ENCODE results near the gene RNF208. TPM values are rescaled to one million over a fixed set of nuclear protein-coding genes. Genes with fewer than 3 reads are reported as not detected.
A peak's percentile ranks its signal among the peaks of the same experiment; 100 is the strongest.
"Not testable (repeated sequence)": the region's sequence is repeated elsewhere in the genome, so short reads cannot be mapped to it uniquely, and the experiment has no call there.

Gene RNF208
- total RNA-seq, 1 donor from 2014 or later, result 7.3 TPM

- DNase-seq (ENCODE audit: low spot score) (peak; percentile 74), ATAC-seq (peak; percentile 44)
Observed at GRCh38 chr9:137240318-137240840, 18.3 kb upstream of the RNF208 start.

GRCh38 chr9:137239541-137240200, 17.6 kb upstream of the RNF208 start:
- not testable (repeated sequence) for DNase-seq (ENCODE audit: low spot score); ATAC-seq

GRCh38 chr9:137237759-137238726, 16.0 kb upstream of the RNF208 start:
- no peak for DNase-seq (ENCODE audit: low spot score)
- no peak for ATAC-seq

- ATAC-seq (no peak), DNase-seq (ENCODE audit: low spot score) (no peak)
Observed at GRCh38 chr9:137236936-137237421, 14.9 kb upstream of the RNF208 start.

GRCh38 chr9:137236238-137236935, 14.3 kb upstream of the RNF208 start:
- DNase-seq (ENCODE audit: low spot score) (peak; percentile 82), ATAC-seq (peak; percentile 66)

GRCh38 chr9:137235424-137236237, 13.6 kb upstream of the RNF208 start:
- ATAC-seq, result no peak
- DNase-seq (ENCODE audit: low spot score), result no peak

GRCh38 chr9:137234758-137235423, 12.9 kb upstream of the RNF208 start:
- ATAC-seq, result no peak
- DNase-seq (ENCODE audit: low spot score), result no peak

- DNase-seq (ENCODE audit: low spot score) (no peak), ATAC-seq (no peak)
Observed at GRCh38 chr9:137234055-137234697, 12.1 kb upstream of the RNF208 start.

- no peak for ATAC-seq
- DNase-seq (ENCODE audit: low spot score), result no peak
Observed at GRCh38 chr9:137233143-137233980, 11.3 kb upstream of the RNF208 start.

GRCh38 chr9:137232510-137232909, 10.5 kb upstream of the RNF208 start:
- ATAC-seq (no peak), DNase-seq (ENCODE audit: low spot score) (no peak)

- no peak for ATAC-seq
- DNase-seq (ENCODE audit: low spot score), result no peak
Observed at GRCh38 chr9:137232101-137232500, 10.1 kb upstream of the RNF208 start.

GRCh38 chr9:137231372-137232039, 9.5 kb upstream of the RNF208 start:
- DNase-seq (ENCODE audit: low spot score), result no peak
- no peak for ATAC-seq

- ATAC-seq, result no peak
- DNase-seq (ENCODE audit: low spot score), result no peak
Observed at GRCh38 chr9:137230705-137231371, 8.8 kb upstream of the RNF208 start, which contains the start of gene SLC34A3. TSS of gene SLC34A3 (plus strand) at chr9:137230901. CDS start at chr9:137231703, 802 bp downstream.

GRCh38 chr9:137229903-137230704, 8.1 kb upstream of the RNF208 start:
- no peak for ATAC-seq
- DNase-seq (ENCODE audit: low spot score), result no peak

GRCh38 chr9:137228968-137229896, 7.2 kb upstream of the RNF208 start:
- DNase-seq (ENCODE audit: low spot score), result no peak

More at GRCh38 chr9:137228968-137229896, 7.2 kb upstream of the RNF208 start:
- ATAC-seq, result no peak

Data from left lobe of liver (tissue), 2 donors.